Endodermal cell (in vitro differentiated cells): Measurements from ENCODE around the gene SLC17A8. TPM values are rescaled to one million over a fixed set of nuclear protein-coding genes. Genes with fewer than 3 reads are reported as not detected.

Source experiments
- DNase-seq: peaks from one replicate; pipeline ENCODE4 v3.0.0-alpha.2; 2017
- H3K27ac ChIP-seq: 2 replicates; pipeline ENCODE4 v1.5.1; 2013; ENCODE audit warnings: mild to moderate bottlenecking, low read depth, low read length, moderate library complexity
- H3K27me3 ChIP-seq: 2 replicates; pipeline ENCODE4 v1.6.1; 2013; ENCODE audit warnings: mild to moderate bottlenecking, low read length, moderate library complexity; ENCODE audit not compliant: insufficient read depth, control insufficient read depth, poor library complexity, severe bottlenecking
- H3K36me3 ChIP-seq: 2 replicates; pipeline ENCODE4 v1.7.0; 2013; ENCODE audit warnings: mild to moderate bottlenecking, low read length, moderate library complexity; ENCODE audit not compliant: control insufficient read depth, insufficient read depth
- H3K4me1 ChIP-seq: one replicate; pipeline ENCODE4 v1.7.0; 2013; ENCODE audit warnings: low read length; ENCODE audit not compliant: control insufficient read depth, insufficient read depth
- H3K4me3 ChIP-seq: 2 replicates; pipeline ENCODE4 v1.5.1; 2013; ENCODE audit warnings: mild to moderate bottlenecking, low read length, moderate library complexity
- H3K9ac ChIP-seq: 2 replicates; pipeline ENCODE4 v1.6.1; 2013; ENCODE audit warnings: mild to moderate bottlenecking, low read length, moderate library complexity; ENCODE audit not compliant: poor library complexity, severe bottlenecking; ENCODE audit errors: extremely low read depth
- H3K9me3 ChIP-seq: 2 replicates; pipeline ENCODE4 v1.6.1; 2013; ENCODE audit warnings: mild to moderate bottlenecking, low read length, moderate library complexity; ENCODE audit not compliant: control insufficient read depth
- H3K27ac Mint-ChIP-seq: 2 replicates; pipeline ENCODE4 v1.8.0; 2020; ENCODE audit warnings: mixed read lengths
- H3K27me3 Mint-ChIP-seq: 2 replicates; pipeline ENCODE4 v1.8.0; 2021; ENCODE audit warnings: mild to moderate bottlenecking, mixed read lengths; ENCODE audit not compliant: insufficient read depth
- H3K36me3 Mint-ChIP-seq: 2 replicates; pipeline ENCODE4 v1.8.0; 2020; ENCODE audit warnings: low read depth, mixed read lengths
- H3K4me1 Mint-ChIP-seq: 2 replicates; pipeline ENCODE4 v1.8.0; 2020; ENCODE audit warnings: mixed read lengths
- H3K4me3 Mint-ChIP-seq: 2 replicates; pipeline ENCODE4 v1.8.0; 2020; ENCODE audit warnings: mild to moderate bottlenecking, moderate library complexity, mixed read lengths
- H3K9me3 Mint-ChIP-seq: 2 replicates; pipeline ENCODE4 v1.8.0; 2020; ENCODE audit warnings: mild to moderate bottlenecking, mixed read lengths
- WGBS, 2 experiments: methylation state at CpG; one replicate each; pipeline versions ENCODE4 v1.1.5 to v1.1.7; 2013; ENCODE audit warnings: missing lambda C conversion rate in 2 of 2, mixed read lengths in 1 of 2; ENCODE audit not compliant: insufficient coverage in 1 of 2, insufficient read length in 1 of 2; 5-methylcytosine and 5-hydroxymethylcytosine counted together
- total RNA-seq, 2 donors: library from RNA; stranded (reverse); fragmentation: NEBNext Ultra II Directional in 1 of 2; extraction: Animal tissue kit (Norgen Biotek cat#: 25700) in 1 of 2; gene quantifications; 2 replicates in 1 of 2; 3 replicates in 1 of 2; pipeline ENCODE4 v1.2.1, GENCODE V29; 2021
- TF ChIP-seq, protein P1 (sequence below): fragments of 200-600 bp; sonication (generic); conservative IDR thresholded peaks from 2 replicates; pipeline ENCODE4 v1.5.0; 2021; ENCODE audit warnings: antibody characterized with exemption, mild to moderate bottlenecking

The SLC17A8 gene
- total RNA-seq, 2 donors from 2014 or later, result 0.40 TPM; not detected in 1

DNA sequence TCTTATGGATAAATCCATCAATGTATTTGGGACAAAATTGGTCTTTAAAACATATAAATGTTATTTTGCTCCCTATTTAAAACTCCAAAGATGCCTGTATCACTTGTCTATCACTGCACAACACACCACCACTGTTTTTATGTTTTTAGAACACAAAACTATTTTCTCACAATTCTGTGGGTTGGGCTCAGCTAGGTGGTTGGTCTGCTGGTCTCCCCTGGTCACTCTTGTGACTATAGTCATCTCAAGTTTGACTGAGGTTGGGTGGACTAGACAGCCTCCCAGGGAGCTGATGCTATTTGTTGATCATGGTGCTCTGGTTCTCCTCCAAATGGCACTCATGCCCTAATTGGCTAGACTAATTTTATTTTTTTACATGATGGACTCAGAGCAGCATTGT lies 77.3 kb downstream of the SLC17A8 start:
- Mint-ChIP-seq H3K27ac (no peak overlapping the region), H3K36me3 (no peaks in the 10 kb centered on the region), H3K27me3 (peaks cover 7% of the 10 kb centered on the region), H3K9me3 (peaks cover 3% of the 10 kb centered on the region), H3K4me1 (peaks cover 10% of the 10 kb centered on the region), H3K4me3 (no peak overlapping the region)
- H3K4me3 ChIP-seq, result no peak overlapping the region
- H3K36me3 ChIP-seq, result no peaks in the 10 kb centered on the region
- no peak overlapping the region for H3K9ac ChIP-seq
- H3K9me3 ChIP-seq, result peaks cover 5% of the 10 kb centered on the region
- no peaks in the 10 kb centered on the region for H3K4me1 ChIP-seq
- TF ChIP-seq, protein P1, sequence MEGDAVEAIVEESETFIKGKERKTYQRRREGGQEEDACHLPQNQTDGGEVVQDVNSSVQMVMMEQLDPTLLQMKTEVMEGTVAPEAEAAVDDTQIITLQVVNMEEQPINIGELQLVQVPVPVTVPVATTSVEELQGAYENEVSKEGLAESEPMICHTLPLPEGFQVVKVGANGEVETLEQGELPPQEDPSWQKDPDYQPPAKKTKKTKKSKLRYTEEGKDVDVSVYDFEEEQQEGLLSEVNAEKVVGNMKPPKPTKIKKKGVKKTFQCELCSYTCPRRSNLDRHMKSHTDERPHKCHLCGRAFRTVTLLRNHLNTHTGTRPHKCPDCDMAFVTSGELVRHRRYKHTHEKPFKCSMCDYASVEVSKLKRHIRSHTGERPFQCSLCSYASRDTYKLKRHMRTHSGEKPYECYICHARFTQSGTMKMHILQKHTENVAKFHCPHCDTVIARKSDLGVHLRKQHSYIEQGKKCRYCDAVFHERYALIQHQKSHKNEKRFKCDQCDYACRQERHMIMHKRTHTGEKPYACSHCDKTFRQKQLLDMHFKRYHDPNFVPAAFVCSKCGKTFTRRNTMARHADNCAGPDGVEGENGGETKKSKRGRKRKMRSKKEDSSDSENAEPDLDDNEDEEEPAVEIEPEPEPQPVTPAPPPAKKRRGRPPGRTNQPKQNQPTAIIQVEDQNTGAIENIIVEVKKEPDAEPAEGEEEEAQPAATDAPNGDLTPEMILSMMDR, result no peak
- no peak for DNase-seq
- no peaks in the 10 kb centered on the region for H3K27me3 ChIP-seq
- H3K27ac ChIP-seq, result no peak overlapping the region

DNA sequence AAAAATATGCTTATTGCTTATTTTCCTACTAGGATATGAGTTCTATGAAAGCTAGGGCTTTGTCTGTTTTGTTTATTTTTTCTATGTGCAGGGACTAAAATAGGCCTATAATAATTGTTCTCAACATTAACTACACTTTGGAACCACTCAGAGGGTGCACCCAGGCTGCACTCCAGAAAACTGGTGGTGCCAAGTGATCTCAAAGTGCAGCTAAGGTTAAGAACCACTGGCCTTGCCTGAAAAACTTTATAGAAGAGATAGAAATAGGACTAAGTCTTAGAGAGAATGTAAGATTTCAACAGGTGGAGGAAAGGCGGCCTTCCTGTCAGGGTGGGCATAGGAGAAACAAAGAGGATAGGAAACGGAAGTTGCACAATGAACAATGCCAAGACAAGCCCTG lies 79.1 kb downstream of the SLC17A8 start:
- no peak overlapping the region for H3K27ac Mint-ChIP-seq
- H3K36me3 Mint-ChIP-seq, result no peaks in the 10 kb centered on the region
- 80 to 92% methylated on average over 1 to 2 of the region's 2 CpGs for WGBS, 2 experiments

DNA sequence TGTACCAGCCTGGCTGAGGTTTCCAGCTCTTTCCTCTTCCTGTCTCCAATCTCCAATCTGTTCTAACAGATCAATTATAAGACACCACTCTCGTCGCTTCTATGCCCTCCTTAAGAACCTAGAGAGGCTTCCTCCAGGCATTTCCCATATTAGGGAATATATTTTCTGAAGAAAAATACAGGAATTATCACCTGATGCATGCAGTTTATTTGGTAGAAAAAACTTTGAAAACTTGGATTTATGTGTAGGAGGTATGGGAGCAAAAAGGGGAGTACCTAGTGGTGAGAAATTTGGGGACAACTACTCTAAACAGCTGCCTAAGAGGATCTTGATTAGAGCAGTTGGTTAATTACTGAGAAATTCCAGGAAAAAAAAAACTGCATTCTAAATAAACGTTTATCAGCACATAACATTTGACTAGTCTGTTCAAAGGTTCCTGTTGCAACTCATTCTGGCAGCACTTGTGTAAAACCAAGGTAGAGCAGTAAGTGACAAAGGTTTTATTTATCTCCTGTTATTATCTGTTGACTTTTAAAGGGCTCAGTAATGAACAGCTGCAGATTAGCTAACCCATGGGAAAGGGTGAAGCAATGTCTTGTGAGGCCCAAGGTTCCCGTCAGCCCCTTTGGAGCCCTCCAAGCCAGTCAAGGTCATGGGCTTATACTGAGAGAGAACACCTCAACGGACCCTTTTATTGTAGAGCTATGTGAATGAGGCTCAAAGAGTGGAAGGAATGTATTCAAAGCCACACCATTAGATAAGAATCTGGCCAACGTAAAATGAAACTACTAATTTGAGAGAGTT lies 80.4 kb downstream of the SLC17A8 start:
- 92% methylated on average over 6 of the region's 6 CpGs; no CpG with 5 or more reads in 1 of the 2 experiments for WGBS, 2 experiments
- Mint-ChIP-seq H3K36me3 (no peaks in the 10 kb centered on the region), H3K9me3 (no peaks in the 10 kb centered on the region), H3K4me1 (peaks cover 20% of the 10 kb centered on the region), H3K27ac (peak overlapping the region; percentile 64), H3K27me3 (no peaks in the 10 kb centered on the region), H3K4me3 (no peak overlapping the region)
- TF ChIP-seq, protein P1, result no peak
- no peak overlapping the region for H3K4me3 ChIP-seq
- DNase-seq, result no peak
- no peaks in the 10 kb centered on the region for H3K36me3 ChIP-seq
- no peak overlapping the region for H3K27ac ChIP-seq
- no peak overlapping the region for H3K9ac ChIP-seq
- no peaks in the 10 kb centered on the region for H3K27me3 ChIP-seq
- H3K9me3 ChIP-seq, result peaks cover 5% of the 10 kb centered on the region
- peaks cover 6% of the 10 kb centered on the region for H3K4me1 ChIP-seq

More for the DNA sequence above, 79.1 kb downstream of the SLC17A8 start:
- H3K4me1 Mint-ChIP-seq, result peaks cover 14% of the 10 kb centered on the region
- Histone ChIP-seq H3K27me3 (no peaks in the 10 kb centered on the region), H3K4me1 (no peaks in the 10 kb centered on the region), H3K36me3 (no peaks in the 10 kb centered on the region), H3K9me3 (peaks cover 5% of the 10 kb centered on the region), H3K9ac (no peak overlapping the region), H3K27ac (no peak overlapping the region), H3K4me3 (no peak overlapping the region)
- no peak overlapping the region for H3K4me3 Mint-ChIP-seq
- TF ChIP-seq, protein P1, result no peak
- H3K9me3 Mint-ChIP-seq, result peaks cover 3% of the 10 kb centered on the region
- DNase-seq, result no peak
- peaks cover 2% of the 10 kb centered on the region for H3K27me3 Mint-ChIP-seq
